Jurkat, Clone E6-1 (cell line): ENCODE data around the gene HES3.

ENCODE experiments used
- DNase-seq: peaks from one replicate; pipeline ENCODE4 v3.0.0-alpha.2; 2011; ENCODE audit warnings: low read depth, low spot score
- H3K4me3 ChIP-seq: 2 replicates; pipeline ENCODE4 v1.5.1; 2011; ENCODE audit warnings: mild to moderate bottlenecking, low read length, control low read depth, moderate library complexity

HES3 gene

DNA sequence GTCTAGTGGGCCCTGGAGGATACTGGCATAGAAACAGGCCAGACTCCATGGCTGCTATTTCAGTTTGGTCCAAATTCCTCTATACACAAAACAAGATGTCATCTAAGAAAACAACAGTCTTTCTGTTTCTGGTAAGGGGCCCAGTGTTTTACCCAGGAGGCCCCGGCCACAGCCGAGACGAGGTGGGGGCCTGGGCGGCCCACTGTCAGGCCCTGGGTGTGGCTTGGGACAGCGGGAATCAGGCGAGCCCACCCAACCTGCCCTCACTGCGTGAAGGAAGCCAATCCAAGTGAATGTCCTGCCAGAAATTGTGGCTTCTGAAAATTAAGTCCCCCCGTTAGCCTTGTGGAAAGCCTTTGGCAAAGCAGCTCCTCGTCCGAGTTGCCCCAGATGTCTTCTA, 48.1 kb downstream of the HES3 start:
- H3K4me3 ChIP-seq = no peak overlapping the region
- DNase-seq = no peak

DNA sequence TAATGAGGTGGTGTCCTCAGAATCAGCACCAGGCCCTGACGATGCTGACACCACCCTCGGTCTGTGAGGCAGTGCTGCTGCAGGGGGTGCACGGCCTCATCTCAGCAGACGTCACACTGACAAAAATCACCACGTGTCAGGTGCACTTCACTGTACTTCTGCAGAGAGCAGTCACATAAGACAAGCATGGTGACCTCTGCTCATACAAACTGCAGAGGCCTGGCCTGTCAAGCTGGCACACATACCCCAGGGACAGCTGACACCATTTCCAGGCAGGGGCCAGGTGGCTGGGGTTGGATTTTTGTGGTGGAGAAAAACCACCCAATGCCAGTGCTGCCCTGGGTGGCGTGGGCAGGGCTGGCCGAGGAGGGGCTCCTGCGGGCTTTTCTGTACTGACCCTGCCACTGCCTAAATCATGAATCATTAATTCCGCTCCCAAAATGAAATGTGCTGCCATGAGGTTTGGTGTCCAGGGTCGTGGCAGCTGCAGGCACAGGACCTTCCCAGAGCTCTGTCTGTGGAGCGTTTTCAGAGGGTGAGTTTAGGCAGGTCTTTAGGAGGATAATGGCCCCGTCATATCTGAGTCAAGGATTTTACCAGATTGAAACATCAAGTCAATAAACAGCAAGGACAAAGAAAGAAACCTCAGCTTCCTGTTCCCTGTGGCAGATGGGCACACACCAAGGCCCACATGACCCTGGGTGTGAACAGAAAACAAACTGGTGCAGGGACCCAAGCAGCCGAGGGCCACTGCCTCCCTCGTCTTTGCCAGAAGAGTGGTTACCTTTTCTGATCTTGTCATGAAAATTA, 50.3 kb downstream of the HES3 start:
- peak; percentile 19 for DNase-seq
- no peak overlapping the region for H3K4me3 ChIP-seq

DNA sequence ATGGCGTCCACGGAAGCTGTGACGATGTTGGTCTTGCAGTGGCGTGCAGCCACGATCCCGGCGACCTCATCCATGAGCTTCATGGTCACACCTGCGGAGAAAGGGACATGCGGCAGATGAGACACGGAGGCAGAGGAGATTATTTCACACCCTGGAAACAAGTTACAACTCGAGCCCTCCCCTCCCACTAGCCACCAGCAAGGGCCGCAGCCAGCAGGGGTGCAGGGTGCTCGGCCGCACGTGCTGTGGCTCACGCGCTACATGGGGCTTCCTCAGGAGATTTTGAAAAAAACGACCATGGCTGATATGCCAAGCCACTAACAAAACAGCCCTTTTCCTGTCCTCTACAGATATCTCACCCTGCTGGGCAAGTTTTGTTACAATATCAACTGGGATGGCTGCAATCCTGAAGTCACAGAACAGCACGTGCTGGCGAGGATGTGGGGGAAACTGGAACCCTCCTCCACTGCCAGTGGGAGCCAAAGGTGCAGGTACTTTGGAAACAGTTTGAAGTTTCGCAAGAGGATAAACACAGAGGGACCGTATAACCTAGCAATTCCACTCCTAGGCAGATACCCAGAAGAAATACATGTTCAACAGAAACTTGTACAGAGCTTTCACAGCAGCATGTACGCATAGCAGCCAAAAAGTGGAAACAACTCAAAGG, 51.0 kb downstream of the HES3 start:
- DNase-seq = no peak
- no peak overlapping the region for H3K4me3 ChIP-seq
